GM23338 (cell line): ENCODE results near the gene WDR47.

Source experiments
- CREB1 ChIP-seq: fragments of 250-450 bp; sonication (Bioruptor Pico); IDR thresholded peaks from 2 replicates; pipeline ENCODE4 v1.5.0; 2020; ENCODE audit warnings: low read depth, mild to moderate bottlenecking, moderate library complexity
- EZH2 ChIP-seq: fragments of 200-600 bp; sonication (generic); IDR thresholded peaks from one replicate; pipeline ENCODE4 v1.8.0; 2017; ENCODE audit warnings: antibody characterized with exemption, mild to moderate bottlenecking, low read depth; ENCODE audit not compliant: unreplicated experiment
- EZH2phosphoT487 ChIP-seq: fragments of 200-600 bp; sonication (generic); IDR thresholded peaks from one replicate; pipeline ENCODE4 v1.8.1; 2018; ENCODE audit warnings: antibody characterized with exemption; ENCODE audit not compliant: unreplicated experiment
- JUNB ChIP-seq: IDR thresholded peaks from one replicate; pipeline ENCODE4 v1.6.1; 2016; ENCODE audit warnings: antibody characterized with exemption; ENCODE audit not compliant: unreplicated experiment
- POLR2AphosphoS5 ChIP-seq: IDR thresholded peaks from 2 replicates; pipeline ENCODE4 v1.6.1; 2016; ENCODE audit warnings: antibody characterized with exemption, low read depth
- TF ChIP-seq, protein P1 (sequence below), 2 experiments: fragments of 200-600 bp in 1 of 2; sonication (generic) in 1 of 2; conservative IDR thresholded peaks; 2 replicates each; pipeline versions ENCODE4 v1.5.1 to v1.6.1; 2016 to 2017; ENCODE audit warnings: antibody characterized with exemption in 2 of 2, low read depth in 2 of 2, mild to moderate bottlenecking in 2 of 2, moderate library complexity in 1 of 2
- TF ChIP-seq, protein P2 (sequence below): IDR thresholded peaks from 2 replicates; pipeline ENCODE4 v1.6.1; 2016; ENCODE audit warnings: antibody characterized with exemption
- TF ChIP-seq, protein P3 (sequence below): IDR thresholded peaks from one replicate; pipeline ENCODE4 v1.6.1; 2018; ENCODE audit warnings: antibody characterized with exemption; ENCODE audit not compliant: unreplicated experiment

DNA sequence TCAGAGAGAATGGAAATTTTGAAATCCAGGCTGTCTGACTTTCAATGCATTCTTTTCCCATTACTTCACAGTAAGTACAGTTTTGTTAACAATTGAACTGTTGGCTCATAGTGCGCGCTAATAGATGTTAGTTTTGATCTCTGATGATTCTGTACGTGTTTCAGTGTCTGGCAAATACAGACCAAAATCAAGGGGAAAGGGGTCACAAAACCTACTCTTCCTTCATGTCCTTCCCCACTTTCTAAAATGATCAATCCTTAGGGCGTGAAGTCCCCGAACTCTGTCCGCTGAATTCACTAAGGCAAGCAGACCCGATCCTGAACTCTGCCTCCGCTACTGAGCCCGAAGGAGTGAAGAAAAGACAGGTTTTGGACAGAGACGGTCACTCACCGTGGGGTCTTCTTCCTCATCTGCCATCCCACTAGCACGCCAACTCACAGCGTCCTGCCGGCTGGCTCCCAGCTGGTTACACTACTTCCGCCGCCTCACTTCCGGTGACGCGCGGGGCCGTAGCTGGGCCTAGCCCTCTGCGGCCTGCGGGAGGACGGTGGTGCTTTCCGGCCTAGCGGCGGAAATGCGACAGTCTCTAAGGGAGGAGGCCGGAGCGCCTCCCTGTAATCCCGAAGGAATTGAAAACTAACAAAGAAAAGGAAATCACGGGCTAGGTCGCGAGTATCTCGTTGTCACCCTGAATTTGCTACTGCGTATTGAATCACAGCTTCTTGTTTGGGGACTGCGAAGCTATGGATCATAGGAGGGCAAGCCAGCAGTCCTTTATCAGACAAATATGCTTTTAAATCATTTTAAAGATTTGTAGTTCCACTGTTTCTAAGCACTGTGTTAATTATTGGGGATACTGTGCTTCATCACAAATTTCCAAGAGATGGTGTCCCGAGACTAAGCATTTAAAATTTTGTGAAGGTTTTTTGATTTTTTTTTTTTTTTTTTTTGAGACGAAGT is 33.9 kb upstream of the WDR47 start, which contains the start of gene TAF13:
- TF ChIP-seq EZH2 (no peak), JUNB (no peak), POLR2AphosphoS5 (peak; percentile 97), CREB1 (CRISPR knock-in tag) (peak; percentile 90), EZH2phosphoT487 (no peak)
- TF ChIP-seq, protein P1, sequence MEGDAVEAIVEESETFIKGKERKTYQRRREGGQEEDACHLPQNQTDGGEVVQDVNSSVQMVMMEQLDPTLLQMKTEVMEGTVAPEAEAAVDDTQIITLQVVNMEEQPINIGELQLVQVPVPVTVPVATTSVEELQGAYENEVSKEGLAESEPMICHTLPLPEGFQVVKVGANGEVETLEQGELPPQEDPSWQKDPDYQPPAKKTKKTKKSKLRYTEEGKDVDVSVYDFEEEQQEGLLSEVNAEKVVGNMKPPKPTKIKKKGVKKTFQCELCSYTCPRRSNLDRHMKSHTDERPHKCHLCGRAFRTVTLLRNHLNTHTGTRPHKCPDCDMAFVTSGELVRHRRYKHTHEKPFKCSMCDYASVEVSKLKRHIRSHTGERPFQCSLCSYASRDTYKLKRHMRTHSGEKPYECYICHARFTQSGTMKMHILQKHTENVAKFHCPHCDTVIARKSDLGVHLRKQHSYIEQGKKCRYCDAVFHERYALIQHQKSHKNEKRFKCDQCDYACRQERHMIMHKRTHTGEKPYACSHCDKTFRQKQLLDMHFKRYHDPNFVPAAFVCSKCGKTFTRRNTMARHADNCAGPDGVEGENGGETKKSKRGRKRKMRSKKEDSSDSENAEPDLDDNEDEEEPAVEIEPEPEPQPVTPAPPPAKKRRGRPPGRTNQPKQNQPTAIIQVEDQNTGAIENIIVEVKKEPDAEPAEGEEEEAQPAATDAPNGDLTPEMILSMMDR (conservative IDR thresholded peaks at IDR 0.05; ENCODE audit: low read depth in 2 of 2) = 0 out of 4 replicates have a peak, but pooled peaks of 1 of the 2 experiments have one; percentile 14
- TF ChIP-seq, protein P2, sequence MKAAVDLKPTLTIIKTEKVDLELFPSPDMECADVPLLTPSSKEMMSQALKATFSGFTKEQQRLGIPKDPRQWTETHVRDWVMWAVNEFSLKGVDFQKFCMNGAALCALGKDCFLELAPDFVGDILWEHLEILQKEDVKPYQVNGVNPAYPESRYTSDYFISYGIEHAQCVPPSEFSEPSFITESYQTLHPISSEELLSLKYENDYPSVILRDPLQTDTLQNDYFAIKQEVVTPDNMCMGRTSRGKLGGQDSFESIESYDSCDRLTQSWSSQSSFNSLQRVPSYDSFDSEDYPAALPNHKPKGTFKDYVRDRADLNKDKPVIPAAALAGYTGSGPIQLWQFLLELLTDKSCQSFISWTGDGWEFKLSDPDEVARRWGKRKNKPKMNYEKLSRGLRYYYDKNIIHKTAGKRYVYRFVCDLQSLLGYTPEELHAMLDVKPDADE = peak; percentile 76
- TF ChIP-seq, protein P3, sequence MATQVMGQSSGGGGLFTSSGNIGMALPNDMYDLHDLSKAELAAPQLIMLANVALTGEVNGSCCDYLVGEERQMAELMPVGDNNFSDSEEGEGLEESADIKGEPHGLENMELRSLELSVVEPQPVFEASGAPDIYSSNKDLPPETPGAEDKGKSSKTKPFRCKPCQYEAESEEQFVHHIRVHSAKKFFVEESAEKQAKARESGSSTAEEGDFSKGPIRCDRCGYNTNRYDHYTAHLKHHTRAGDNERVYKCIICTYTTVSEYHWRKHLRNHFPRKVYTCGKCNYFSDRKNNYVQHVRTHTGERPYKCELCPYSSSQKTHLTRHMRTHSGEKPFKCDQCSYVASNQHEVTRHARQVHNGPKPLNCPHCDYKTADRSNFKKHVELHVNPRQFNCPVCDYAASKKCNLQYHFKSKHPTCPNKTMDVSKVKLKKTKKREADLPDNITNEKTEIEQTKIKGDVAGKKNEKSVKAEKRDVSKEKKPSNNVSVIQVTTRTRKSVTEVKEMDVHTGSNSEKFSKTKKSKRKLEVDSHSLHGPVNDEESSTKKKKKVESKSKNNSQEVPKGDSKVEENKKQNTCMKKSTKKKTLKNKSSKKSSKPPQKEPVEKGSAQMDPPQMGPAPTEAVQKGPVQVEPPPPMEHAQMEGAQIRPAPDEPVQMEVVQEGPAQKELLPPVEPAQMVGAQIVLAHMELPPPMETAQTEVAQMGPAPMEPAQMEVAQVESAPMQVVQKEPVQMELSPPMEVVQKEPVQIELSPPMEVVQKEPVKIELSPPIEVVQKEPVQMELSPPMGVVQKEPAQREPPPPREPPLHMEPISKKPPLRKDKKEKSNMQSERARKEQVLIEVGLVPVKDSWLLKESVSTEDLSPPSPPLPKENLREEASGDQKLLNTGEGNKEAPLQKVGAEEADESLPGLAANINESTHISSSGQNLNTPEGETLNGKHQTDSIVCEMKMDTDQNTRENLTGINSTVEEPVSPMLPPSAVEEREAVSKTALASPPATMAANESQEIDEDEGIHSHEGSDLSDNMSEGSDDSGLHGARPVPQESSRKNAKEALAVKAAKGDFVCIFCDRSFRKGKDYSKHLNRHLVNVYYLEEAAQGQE = no peak
